Nephron progenitor cell (in vitro differentiated cells): ENCODE measurements around the gene GRID2IP.

Experiments
- DNase-seq: peaks from one replicate; pipeline ENCODE4 v3.0.0; 2021
- H3K27ac Mint-ChIP-seq: 2 replicates; pipeline ENCODE4 v1.8.0; 2021; ENCODE audit warnings: mild to moderate bottlenecking, moderate library complexity, mixed read lengths
- H3K27me3 Mint-ChIP-seq: 2 replicates; pipeline ENCODE4 v1.8.0; 2021; ENCODE audit warnings: mild to moderate bottlenecking, low read depth, mixed read lengths; ENCODE audit not compliant: poor library complexity
- H3K36me3 Mint-ChIP-seq: 2 replicates; pipeline ENCODE4 v1.8.0; 2021; ENCODE audit warnings: low read depth, mixed read lengths
- H3K4me1 Mint-ChIP-seq: 2 replicates; pipeline ENCODE4 v1.8.0; 2021; ENCODE audit warnings: mixed read lengths
- H3K4me3 Mint-ChIP-seq: 2 replicates; pipeline ENCODE4 v1.8.0; 2021; ENCODE audit warnings: mild to moderate bottlenecking, moderate library complexity, mixed read lengths
- H3K9me3 Mint-ChIP-seq: 2 replicates; pipeline ENCODE4 v1.8.0; 2021; ENCODE audit warnings: mild to moderate bottlenecking, moderate library complexity, mixed read lengths
- CTCF ChIP-seq: fragments of 200-600 bp; sonication (generic); IDR thresholded peaks from 2 replicates; pipeline ENCODE4 v1.5.0; 2021; ENCODE audit warnings: antibody characterized with exemption

GRID2IP gene

GRCh38 chr7:6497994-6498393 is 53.3 kb downstream of the GRID2IP start:
- Mint-ChIP-seq H3K4me1 (no peaks in the 10 kb centered on the region), H3K4me3 (no peak overlapping the region), H3K36me3 (no peaks in the 10 kb centered on the region), H3K27ac (no peak overlapping the region), H3K9me3 (no peaks in the 10 kb centered on the region), H3K27me3 (peaks cover 28% of the 10 kb centered on the region)
- no peak for TF ChIP-seq CTCF
- no peak for DNase-seq

GRCh38 chr7:6497637-6497905 is 53.7 kb downstream of the GRID2IP start:
- no peaks in the 10 kb centered on the region for H3K4me1 Mint-ChIP-seq
- DNase-seq = no peak
- no peak overlapping the region for H3K27ac Mint-ChIP-seq
- H3K4me3 Mint-ChIP-seq = no peak overlapping the region
- no peaks in the 10 kb centered on the region for H3K9me3 Mint-ChIP-seq
- no peaks in the 10 kb centered on the region for H3K36me3 Mint-ChIP-seq
- peaks cover 28% of the 10 kb centered on the region for H3K27me3 Mint-ChIP-seq
- no peak for TF ChIP-seq CTCF

- no peaks in the 10 kb centered on the region for H3K9me3 Mint-ChIP-seq
- no peaks in the 10 kb centered on the region for H3K36me3 Mint-ChIP-seq
- DNase-seq = no peak
- H3K27me3 Mint-ChIP-seq = peaks cover 25% of the 10 kb centered on the region
- H3K27ac Mint-ChIP-seq = no peak overlapping the region
- no peaks in the 10 kb centered on the region for H3K4me1 Mint-ChIP-seq
- no peak for TF ChIP-seq CTCF
- H3K4me3 Mint-ChIP-seq = no peak overlapping the region
Observed at GRCh38 chr7:6496842-6497636, 54.2 kb downstream of the GRID2IP start.

- no peak overlapping the region for H3K4me3 Mint-ChIP-seq
- no peak for TF ChIP-seq CTCF
- H3K27me3 Mint-ChIP-seq = peaks cover 25% of the 10 kb centered on the region
- no peak overlapping the region for H3K27ac Mint-ChIP-seq
- H3K9me3 Mint-ChIP-seq = peaks cover 7% of the 10 kb centered on the region
- H3K4me1 Mint-ChIP-seq = no peaks in the 10 kb centered on the region
- no peaks in the 10 kb centered on the region for H3K36me3 Mint-ChIP-seq
- DNase-seq = no peak
Observed at GRCh38 chr7:6495597-6496262, 55.5 kb downstream of the GRID2IP start.

GRCh38 chr7:6494365-6494764 is 56.9 kb downstream of the GRID2IP start:
- DNase-seq = no peak
- Mint-ChIP-seq H3K27ac (no peak overlapping the region), H3K9me3 (peaks cover 13% of the 10 kb centered on the region), H3K27me3 (peaks cover 22% of the 10 kb centered on the region), H3K4me3 (no peak overlapping the region), H3K36me3 (no peaks in the 10 kb centered on the region), H3K4me1 (no peaks in the 10 kb centered on the region)
- no peak for TF ChIP-seq CTCF

GRCh38 chr7:6491194-6491593 is 60.1 kb downstream of the GRID2IP start:
- Mint-ChIP-seq H3K27ac (no peak overlapping the region), H3K9me3 (peaks cover 21% of the 10 kb centered on the region), H3K36me3 (no peaks in the 10 kb centered on the region), H3K4me3 (no peak overlapping the region), H3K27me3 (peaks cover 27% of the 10 kb centered on the region), H3K4me1 (no peaks in the 10 kb centered on the region)
- no peak for DNase-seq
- TF ChIP-seq CTCF = no peak
